Endothelial cell of hepatic sinusoid (primary cell): ENCODE data around the gene RPL3.

Source experiments
- in situ Hi-C: cut with HindIII; loops from 2 replicates; pipeline ENCODE4 v1.10.0; 2017; ENCODE audit warnings: low sequenced_read_pairs

Gene RPL3

DNA sequence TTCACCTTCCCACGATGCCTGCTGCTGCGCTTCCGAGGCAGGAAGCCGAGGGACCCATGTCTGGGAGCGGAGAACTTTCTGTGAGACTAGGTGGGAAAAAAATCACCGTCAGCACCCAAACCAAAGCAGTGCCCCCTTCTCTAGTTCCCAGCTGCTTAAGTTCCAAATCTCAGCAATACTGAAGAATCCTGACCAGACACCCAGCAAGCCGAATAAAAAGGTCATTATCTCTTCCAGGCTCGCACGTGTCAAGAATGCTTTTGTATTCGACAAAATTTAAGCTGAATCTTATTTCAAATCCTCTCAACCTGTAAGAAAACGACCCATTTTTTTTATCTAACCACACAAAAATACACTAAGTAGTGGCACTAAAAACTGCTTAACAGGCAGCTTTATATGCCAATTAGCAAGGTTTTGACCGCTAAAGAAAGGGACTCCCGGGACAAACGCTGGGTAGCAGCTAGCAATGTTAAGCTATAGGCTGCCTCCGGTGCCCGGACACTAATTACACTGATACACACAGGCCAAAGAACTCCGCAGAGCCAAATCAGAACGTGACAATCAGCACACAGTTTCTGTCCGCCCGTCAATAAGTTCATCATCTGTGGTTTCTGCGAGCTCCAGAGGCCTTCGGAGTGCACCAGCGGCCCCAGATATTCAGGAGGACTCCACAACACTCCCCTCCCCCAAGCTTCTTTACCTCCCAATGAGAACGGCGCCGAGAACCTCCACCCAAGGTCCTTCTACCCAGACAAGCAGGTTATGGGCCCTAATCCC, 728 bp downstream of the RPL3 start:
- in situ Hi-C loops, result loop anchor here (5.0 kb wide), 4 partner anchors 34 to 191 kb away; partner anchors contain the start of gene PDGFB

- in situ Hi-C loops, result loop anchor here (5.0 kb wide), 4 partner anchors 34 to 191 kb away; partner anchors contain the start of gene PDGFB
Observed at GRCh38 chr22:39317775-39318506, 1.5 kb downstream of the RPL3 start.

- in situ Hi-C loops, result loop anchor here (5.0 kb wide), 4 partner anchors 35 to 190 kb away; partner anchors contain the start of gene PDGFB
Observed at GRCh38 chr22:39317084-39317774, 2.2 kb downstream of the RPL3 start.

DNA sequence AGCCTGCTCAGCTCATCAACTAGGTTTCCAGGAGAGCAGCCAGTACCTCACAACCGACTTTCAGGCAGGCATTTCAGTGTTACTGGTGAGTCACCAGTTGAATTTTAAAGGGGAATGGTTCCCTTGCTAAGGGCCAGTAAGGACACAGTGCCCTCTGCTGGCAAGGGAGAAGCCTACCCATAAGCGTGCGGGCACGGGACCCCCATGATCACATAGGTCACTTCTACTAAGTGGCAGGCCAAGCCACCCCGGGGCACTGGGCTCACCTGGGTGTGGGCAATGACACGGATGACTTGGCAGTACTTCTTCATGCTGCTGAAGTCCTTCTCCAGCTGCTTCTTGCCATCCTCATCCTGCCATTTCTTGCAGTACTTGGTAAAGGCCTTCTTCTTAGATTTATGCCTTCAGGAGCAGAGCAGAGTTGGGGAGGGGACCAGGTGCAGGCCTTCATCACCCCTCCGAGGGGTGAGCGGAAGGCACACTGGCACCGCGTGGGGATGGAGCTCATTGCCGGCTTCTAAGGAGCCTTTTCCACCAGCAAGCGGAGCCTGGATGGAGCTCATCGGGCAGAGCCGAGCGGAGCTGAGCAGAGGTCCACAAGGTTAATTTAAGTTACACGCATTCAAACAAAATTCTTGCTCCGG, 2.9 kb downstream of the RPL3 start:
- in situ Hi-C loops, result loop anchor here (5.0 kb wide), 4 partner anchors 36 to 189 kb away; partner anchors contain the start of gene PDGFB

DNA sequence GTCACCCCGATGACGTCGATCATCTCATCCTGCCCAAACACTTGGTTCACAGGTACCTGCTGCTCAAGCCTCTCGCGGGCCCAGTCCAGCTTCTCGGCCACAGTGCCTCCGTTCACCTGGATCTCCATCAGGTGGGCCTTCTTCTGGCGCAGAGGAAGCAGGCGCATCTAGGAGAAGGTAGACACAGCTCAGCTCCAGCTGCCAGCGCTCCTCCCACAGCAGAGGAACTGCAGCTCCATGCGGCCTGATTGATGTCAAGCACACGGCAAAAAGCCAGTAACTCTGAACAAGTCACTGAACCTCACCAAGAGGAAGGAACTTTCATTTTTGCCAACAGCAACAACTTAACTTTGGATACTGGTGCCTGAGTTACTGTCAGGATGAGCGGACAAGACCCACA, 4.0 kb downstream of the RPL3 start:
- in situ Hi-C loops, result loop anchor here (5.0 kb wide), 4 partner anchors 37 to 188 kb away; partner anchors contain the start of gene PDGFB

- in situ Hi-C loops, result no loop called here
Observed at GRCh38 chr22:39314251-39314971, 5.0 kb downstream of the RPL3 start.

GRCh38 chr22:39313258-39314001, 6.0 kb downstream of the RPL3 start:
- in situ Hi-C loops, result no loop called here

DNA sequence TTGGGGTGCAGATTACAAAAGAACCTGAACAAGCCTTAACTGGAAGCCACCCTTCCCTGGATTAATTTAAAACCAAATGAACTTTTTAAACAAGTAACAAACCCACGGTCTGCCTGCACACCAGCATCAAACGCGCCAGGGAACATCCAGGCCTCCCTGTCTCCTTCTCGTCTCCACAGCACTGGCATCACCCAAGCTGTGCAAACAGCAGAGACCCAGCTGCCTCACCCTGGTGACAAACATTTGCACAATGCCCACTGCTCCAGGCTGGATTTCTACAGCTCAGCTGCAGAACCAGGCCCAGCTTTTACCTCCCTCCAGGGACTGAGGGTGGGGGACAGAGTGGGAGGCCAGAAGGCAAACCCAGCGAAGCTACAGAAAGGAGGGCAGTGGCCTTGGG, 7.0 kb downstream of the RPL3 start:
- in situ Hi-C loops, result no loop called here

GRCh38 chr22:39311592-39312400, 7.6 kb downstream of the RPL3 start:
- in situ Hi-C loops, result no loop called here

GRCh38 chr22:39309881-39310714, 9.3 kb downstream of the RPL3 start:
- in situ Hi-C loops, result no loop called here

- in situ Hi-C loops, result no loop called here
Observed at GRCh38 chr22:39309364-39309861, 10.0 kb downstream of the RPL3 start.

GRCh38 chr22:39308614-39309363, 10.6 kb downstream of the RPL3 start:
- in situ Hi-C loops, result no loop called here

DNA sequence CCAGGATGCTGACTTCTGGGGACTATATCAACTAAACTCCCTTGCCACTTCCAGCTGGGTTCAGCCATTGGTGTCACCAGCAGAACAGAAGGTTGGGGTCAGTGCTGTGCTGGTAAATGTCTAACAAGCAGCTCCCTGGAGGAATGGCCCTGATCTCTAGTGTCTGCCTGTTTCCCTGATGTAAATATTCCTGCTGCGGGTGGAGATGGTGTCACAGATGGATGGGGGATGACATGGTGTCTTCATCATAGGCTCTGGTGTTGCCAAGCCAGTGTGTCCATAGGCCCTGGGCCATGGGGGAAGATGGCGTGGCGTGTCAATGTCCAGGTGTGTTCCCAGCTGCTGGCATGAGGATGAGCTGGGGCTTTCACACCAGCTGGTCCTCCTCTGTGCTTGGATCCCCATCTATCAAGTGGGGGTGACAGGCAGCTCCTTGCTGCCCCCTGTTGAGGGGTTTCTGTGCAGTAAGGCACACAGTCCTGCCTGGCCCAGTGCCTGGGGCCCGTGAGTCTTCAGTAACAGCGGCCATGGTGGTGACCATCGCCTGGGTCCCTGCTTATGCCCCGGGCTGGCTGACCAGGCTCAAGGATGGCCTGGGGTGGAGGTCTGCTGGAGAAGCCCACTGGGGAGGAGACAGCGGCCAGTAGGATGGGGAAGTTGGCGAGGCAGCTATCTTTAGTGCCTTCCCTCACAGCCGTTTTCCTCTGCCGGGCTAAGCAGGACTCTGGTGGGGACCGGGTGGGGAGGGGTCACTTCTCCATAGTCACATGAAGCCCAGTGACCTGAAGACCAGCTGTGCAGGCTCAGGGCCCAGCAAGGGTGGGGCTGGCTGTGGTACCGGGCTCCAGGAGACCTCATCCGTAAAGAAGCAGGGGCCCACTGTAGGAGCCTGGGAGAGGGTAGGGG, 12.7 kb downstream of the RPL3 start:
- in situ Hi-C loops, result no loop called here

GRCh38 chr22:39303892-39304671, 15.3 kb downstream of the RPL3 start:
- in situ Hi-C loops, result no loop called here

DNA sequence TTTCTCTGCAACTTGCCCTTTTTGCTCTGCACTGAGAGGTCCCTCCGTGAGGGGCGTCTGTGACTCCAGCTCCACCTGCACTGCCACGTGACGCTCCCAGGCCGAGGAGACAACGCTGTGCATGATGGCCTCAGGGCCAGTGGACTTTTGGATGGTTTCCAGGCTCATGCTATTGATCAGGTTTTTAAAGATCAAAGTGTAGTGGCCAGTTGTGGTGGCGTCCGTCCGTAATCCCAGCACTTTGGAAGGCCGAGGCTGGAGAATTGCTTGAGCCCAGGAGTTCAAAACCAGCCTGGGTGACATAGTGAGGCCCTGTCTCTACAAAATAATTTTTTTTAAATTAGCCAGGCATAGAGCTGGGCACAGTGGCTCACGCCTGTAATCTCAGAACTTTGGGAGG, 16.1 kb downstream of the RPL3 start:
- in situ Hi-C loops, result no loop called here
